Stimulated activated CD4-positive, alpha-beta T cell treated with anti-CD3 and anti-CD28 coated beads, Interleukin-4, amount 100 ng/mL, for 4 hours (primary cell): Measurements from ENCODE around the gene TMF1.

ENCODE experiments used
- DNase-seq, 2 experiments: peaks; one replicate each; pipeline ENCODE4 v3.0.0-alpha.2; 2020

The TMF1 gene

DNA sequence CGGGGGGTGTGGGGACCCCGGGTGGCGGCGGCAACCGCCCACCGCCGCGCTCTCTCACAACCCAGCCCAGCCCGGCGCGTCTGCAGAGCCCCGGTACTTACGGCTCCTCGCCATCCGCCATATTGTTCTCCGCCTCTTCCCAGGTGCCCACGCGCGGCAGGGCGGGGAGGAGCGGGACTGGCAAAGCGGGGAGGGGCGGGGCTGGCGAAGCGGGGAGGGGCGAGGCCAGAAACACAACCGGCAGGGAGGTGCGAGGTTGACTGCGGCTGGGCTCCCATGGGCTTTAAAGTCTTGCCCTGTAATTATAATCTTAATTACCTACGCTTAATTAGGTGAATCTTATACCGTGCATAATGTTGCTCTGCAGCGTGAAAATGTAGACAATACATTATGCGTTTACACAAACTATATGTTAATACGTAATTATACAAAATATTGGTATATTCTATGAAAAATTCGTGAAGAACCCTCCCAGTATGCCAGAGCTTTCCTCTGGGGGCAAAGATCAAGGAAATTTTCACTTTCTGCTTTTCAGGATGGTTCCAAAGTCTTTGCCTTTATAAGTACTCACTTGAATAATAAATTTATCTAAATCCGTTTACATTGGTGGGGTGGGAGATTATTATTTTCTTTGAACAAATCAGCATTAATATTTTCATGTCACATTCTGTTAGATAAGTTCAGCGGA lies 28.2 kb upstream of the TMF1 start, which contains the start of gene UBA3:
UBA3 (minus strand) TSS at position 133 of the 688 bp plus-strand sequence; CDS start at position 121, 12 bp downstream.
- DNase-seq, result peak; percentile 91 to 95

GRCh38 chr3:69079269-69080159 lies 27.4 kb upstream of the TMF1 start:
- DNase-seq, result peak in 1 of 2 experiments; percentile 25

- no peak for DNase-seq
Measured at GRCh38 chr3:69072928-69073327, 20.8 kb upstream of the TMF1 start.

DNA sequence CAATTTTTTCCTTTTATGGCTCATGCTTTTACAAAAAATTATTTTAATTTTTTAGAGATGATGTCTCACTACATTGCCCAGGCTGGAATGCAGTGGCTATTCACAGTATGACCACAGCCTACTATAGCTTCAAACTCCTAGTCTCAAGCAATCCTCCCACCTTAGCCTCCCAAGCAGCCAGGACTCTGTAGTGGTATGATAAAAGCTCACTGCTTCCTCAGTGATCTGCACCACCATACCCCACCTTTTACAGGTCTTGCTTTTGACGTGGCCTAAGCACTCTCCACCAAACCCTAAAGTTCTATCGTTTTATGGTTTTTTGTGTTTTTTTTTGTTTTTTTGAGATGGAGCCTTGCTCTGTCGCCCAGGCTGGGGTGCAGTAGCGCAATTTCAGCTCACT lies 14.0 kb upstream of the TMF1 start:
- no peak for DNase-seq

DNA sequence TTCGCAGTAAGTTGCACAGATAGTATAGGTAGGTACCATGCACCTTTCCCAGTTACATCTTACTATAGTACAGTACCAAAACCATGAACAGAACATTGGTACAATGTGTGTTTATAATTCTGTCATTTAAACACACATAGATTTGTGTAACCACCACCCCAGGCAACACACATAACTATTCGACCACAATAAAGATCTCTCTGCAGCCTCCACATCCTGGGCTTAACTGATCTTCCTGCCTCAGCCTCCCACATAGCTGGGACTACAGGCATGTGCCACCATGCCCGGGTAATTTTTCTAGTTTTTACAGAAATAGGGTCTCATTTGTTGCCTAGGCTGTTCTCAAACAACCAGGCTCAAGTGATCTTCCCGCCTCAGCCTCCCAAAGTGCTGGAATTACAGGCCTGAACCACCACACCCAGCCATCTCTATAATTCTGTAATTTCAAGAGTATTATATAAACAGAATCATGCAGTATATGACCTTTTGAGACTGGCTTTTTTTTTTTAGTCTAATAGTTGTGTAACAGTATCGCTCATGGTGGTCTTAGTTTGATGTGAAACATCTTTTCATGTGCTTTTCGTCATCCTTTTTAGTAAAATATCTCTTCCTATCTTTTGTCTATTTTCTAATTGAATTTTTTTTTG lies 13.3 kb upstream of the TMF1 start:
- peak in 1 of 2 experiments; percentile 21 for DNase-seq

- DNase-seq, result no peak
Measured at GRCh38 chr3:69063636-69064035, 11.5 kb upstream of the TMF1 start.

DNA sequence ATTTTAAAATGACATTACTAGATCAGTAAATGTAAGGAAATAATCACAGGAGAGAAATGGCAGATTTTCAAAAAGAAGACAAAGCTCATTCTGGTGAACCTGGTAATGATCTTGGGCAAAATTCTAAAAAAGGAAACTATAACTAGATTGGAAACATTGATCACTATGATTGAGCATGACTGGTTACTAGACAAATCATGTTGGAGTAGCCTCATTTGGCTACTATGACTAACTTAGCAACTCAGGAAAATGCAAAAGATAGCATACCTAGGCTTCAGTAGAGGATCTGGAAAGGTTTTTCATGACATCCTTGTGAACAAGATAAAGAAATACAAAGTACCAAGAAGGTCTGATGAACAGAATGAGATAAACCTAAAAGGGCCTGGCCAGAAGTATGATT lies 7.6 kb upstream of the TMF1 start:
- DNase-seq, result no peak

GRCh38 chr3:69058947-69059224 lies 6.8 kb upstream of the TMF1 start:
- no peak for DNase-seq

GRCh38 chr3:69058180-69058946 lies 6.2 kb upstream of the TMF1 start:
- DNase-seq, result no peak

DNA sequence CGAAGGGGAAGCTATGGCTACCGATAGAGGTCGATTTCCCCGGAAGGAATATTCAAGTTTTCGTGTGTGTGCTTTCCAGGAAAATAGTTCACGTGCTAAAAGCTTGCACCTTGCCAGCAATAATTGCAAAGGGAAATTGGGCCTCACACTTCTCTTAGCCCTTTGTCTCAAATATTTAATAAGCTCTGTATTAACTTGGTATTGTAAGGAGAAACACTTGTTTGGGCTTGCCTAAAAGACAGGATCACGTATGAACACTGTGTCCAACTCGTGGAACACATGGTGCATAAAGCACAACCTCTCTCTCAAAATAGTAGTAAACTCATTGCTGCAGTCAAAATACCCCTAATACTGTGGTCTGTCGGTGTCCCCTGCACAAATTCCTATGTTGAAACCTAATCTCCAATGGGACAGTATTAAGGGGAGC lies 352 bp upstream of the TMF1 start:
- no peak for DNase-seq

GRCh38 chr3:69048990-69049389 lies 3.1 kb downstream of the TMF1 start:
- no peak for DNase-seq

DNA sequence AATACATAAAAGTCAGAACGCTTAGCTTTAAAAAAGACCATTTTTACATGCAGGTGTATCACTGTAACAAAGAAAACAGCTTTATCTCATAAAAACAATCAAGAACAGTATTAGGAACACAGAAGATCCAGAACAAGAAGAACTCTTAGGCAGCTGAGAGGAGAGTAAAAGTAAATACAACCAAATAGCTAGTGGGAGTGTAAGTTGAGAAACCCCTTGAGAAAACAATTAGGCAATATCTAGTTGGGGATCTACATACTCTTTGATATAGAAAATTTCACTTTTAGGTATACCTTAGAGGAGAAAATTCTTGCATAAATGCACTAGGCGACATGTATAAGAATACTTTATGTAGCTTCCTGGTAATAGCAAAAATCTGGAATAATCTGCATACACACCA lies 7.5 kb downstream of the TMF1 start:
- no peak for DNase-seq

DNA sequence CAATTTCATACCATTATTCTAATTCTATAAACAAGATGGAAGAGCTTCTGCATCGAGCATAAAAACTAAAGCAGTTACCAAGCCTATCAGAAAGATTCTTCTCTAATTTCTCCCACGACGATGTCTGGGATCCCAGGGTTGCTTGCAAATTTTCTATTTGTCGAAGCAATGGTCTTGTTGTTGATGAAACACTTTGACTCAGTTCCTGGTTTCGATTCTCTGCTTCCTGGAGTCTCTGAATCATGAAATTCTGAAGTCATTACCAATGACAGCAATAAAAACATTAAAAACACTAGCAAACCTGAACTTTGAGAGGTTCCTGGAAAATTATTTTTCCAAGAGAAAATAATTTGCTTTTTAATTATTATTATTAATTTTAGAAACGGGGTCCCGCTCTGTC lies 18.7 kb downstream of the TMF1 start:
- no peak for DNase-seq

DNA sequence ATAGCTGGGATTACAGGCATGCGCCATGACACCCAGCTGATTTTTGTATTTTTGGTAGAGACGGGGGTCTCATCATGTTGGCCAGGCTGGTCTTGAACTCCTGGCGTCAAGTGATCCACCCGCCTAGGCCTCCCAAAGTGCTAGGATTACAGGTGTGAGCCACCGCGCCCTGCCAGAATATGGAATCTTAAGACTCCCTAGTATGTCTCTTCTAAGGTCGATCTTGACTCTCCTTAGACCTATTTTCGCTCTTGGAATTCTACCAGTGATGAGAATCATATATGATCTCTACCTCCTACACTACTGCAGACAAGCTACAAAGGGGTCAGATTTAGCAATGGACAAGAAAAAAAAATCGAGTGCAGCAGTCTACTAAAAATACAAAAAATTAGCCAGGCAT lies 19.4 kb downstream of the TMF1 start:
- DNase-seq, result no peak

DNA sequence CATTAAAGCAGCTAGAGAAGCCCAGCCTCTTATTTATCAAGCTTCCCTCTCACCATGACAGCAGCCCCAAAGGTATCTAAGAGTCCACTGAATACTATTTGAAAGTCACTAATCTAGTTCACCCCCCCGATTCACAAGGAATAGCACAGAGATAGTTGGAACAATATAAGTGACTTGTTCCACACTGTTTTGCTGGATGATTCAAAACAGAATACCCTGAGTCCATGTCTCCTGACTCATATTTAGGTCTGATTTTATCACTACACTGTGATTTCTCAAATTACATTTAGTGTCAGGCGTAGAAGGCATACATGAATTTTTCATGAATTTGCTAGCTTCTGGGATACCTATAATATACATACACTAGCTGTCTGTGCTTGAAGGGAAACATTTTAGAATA lies 20.0 kb downstream of the TMF1 start:
- DNase-seq, result no peak

- DNase-seq, result no peak
Measured at GRCh38 chr3:69031635-69032034, 20.5 kb downstream of the TMF1 start.

GRCh38 chr3:69020857-69021256 lies 31.3 kb downstream of the TMF1 start:
- DNase-seq, result no peak

DNA sequence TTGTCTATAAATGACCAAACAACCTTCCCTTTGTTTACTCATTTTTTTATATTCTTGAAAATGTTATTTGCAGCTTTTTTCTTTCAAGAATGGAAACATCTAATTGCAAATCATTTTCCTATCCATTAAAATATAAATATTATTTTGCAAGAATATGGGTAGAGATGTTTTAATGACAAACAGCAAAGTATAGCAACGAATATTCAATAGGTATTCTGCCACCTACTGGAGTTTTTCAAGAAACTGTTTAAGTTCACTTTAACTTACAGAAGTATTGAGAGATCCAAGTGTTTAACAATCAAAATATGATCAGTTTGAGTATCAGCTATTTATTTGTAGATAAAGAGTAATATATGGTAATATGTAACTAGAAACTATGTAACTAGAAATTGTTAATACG lies 31.7 kb downstream of the TMF1 start:
- DNase-seq, result no peak

DNA sequence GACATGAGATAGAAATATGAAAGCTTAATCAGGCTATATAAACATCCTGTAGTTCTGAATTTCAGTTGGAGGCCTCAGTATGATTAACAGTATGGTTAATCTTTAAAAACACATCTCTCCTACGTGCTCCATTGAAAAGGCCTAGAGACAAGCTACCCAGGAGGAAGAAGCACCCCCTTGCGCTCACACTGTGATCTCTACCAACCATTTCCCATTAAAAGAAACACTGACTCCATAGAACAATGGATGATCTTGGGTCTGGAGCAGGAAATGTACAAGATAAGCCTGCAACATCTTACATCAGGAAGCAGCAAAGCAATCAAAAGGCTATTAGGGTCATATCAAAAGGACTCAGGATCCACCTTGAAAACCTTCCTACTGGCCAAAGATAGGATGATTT lies 35.2 kb downstream of the TMF1 start:
- no peak for DNase-seq

GRCh38 chr3:69016102-69016501 lies 36.0 kb downstream of the TMF1 start:
- no peak for DNase-seq

DNA sequence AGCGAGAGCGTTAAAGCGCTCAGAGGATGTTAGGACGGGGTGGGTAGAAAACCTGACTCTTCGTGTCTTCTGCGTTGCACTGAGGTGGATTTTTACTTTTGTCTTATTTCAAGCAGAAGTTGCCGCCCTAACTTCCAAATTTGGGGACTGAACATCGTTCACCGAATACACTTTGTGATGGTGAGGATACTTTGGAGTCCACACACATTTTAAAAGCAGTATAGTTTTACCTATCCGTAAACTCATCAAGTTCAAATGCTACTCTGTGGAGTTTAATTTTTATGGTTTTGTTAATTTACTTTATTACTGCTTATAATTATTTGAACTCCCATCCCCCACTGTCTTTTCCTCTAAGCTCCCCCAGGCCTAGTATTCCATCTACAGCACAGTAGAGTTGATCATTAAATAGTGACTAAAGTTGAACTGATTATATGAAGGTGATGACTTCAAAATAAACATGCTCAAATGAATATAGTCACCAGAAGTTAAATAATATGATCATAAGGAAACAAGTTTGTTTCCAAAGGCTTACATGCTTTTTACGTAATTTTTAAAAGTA lies 38.0 kb downstream of the TMF1 start:
- DNase-seq, result no peak

DNA sequence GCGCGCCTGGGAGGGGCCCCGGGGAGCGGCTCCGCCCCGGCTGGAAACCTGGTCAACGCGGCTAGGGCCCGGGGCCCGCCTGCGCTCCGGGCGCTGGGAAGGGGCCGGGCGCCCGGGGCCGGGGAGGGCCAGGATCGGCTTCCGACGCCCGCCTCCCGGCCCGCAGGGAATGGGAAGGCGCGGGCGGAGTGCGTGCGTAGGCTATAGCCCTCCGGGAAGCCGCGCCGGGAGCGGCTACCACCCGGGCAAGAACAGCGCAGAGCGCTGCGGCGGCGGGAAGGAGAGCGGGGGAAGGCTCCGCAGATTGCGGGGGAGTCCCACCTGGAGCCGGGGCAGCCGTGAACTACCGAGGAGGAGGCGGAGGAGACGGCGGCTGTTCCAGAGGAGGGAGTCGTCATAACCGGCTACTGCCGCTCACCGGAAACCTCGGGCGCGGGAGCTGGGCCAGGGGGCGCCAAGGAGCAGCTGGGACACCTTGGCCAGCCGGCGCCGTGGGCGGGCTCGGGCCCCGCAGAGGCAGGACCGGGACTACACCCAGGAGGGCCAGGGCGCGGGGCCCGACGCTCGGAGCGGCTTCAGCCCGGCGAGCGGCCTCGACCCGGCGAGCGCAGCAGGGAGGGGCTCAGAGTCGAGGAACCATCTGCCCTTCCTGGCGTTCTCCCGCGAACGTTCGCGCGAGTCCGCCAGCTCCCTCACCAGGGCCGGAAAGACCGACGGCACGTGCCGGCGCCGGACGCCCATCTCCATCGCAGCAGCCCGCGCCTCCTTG lies 38.7 kb downstream of the TMF1 start, which contains the start of gene EOGT:
EOGT (minus strand) TSS at position 432 of the 769 bp plus-strand sequence. CDS start 3,838 bp downstream, outside the sequence.
- peak; percentile 75 to 85 for DNase-seq
